Keratinocyte (primary cell): ENCODE data around the gene ANO3. TPM values are rescaled to one million over a fixed set of nuclear protein-coding genes. Genes with fewer than 3 reads are reported as not detected.

ENCODE experiments used
- DNase-seq: peaks from one replicate; pipeline ENCODE4 v3.0.0-alpha.2; 2011; ENCODE audit warnings: low read depth, missing footprints, low spot score
- FAIRE-seq: peaks from 2 replicates; lab custom pipeline; 2011; peaks lifted over from hg19 to GRCh38; lab: Jason Lieb, UNC
- H2AFZ ChIP-seq: 2 replicates; pipeline ENCODE4 v1.6.0; 2012; ENCODE audit warnings: low read length, control low read depth, inconsistent platforms; ENCODE audit not compliant: control insufficient read depth
- H3K27ac ChIP-seq: 2 replicates; pipeline ENCODE4 v1.5.1; 2011; ENCODE audit warnings: low read length; ENCODE audit not compliant: control insufficient read depth, insufficient read depth
- H3K27me3 ChIP-seq: 3 replicates; pipeline ENCODE4 v1.6.0; 2011; ENCODE audit warnings: low read length; ENCODE audit not compliant: control insufficient read depth, insufficient read depth; ENCODE audit errors: extremely low read depth
- H3K36me3 ChIP-seq, 2 experiments: 2 replicates in 1 of 2; 3 replicates in 1 of 2; pipeline ENCODE4 v1.5.1; 2011; ENCODE audit warnings: low read length in 2 of 2, mild to moderate bottlenecking in 1 of 2; ENCODE audit not compliant: control insufficient read depth in 2 of 2, insufficient read depth in 2 of 2; ENCODE audit errors: extremely low read depth in 1 of 2
- H3K4me1 ChIP-seq: 3 replicates; pipeline ENCODE4 v1.5.1; 2011; ENCODE audit warnings: low read length; ENCODE audit not compliant: control insufficient read depth, insufficient read depth; ENCODE audit errors: extremely low read depth
- H3K4me2 ChIP-seq: 3 replicates; pipeline ENCODE4 v1.6.0; 2011; ENCODE audit warnings: low read depth, low read length; ENCODE audit not compliant: control insufficient read depth, insufficient read depth; ENCODE audit errors: extremely low read depth
- H3K4me3 ChIP-seq, 3 experiments: fragments of 200-600 bp in 1 of 3; sonication (generic) in 1 of 3; 2 replicates in 2 of 3; 3 replicates in 1 of 3; pipeline ENCODE4 v1.5.1; 2011 to 2016; ENCODE audit warnings: low read length in 3 of 3, mild to moderate bottlenecking in 3 of 3, control low read depth in 2 of 3, inconsistent platforms in 1 of 3, low read depth in 1 of 3, mixed read lengths in 1 of 3, mixed run types in 1 of 3, moderate library complexity in 1 of 3; ENCODE audit not compliant: control insufficient read depth in 2 of 3, insufficient read depth in 2 of 3; ENCODE audit errors: extremely low read depth in 1 of 3
- H3K79me2 ChIP-seq: 2 replicates; pipeline ENCODE4 v1.6.0; 2012; ENCODE audit warnings: low read length; ENCODE audit not compliant: control insufficient read depth, insufficient read depth
- H3K9ac ChIP-seq: 3 replicates; pipeline ENCODE4 v1.6.0; 2011; ENCODE audit warnings: low read length; ENCODE audit not compliant: control insufficient read depth, insufficient read depth; ENCODE audit errors: extremely low read depth
- H3K9me1 ChIP-seq: 3 replicates; pipeline ENCODE4 v1.6.0; 2011; ENCODE audit warnings: low read length; ENCODE audit not compliant: control insufficient read depth, insufficient read depth; ENCODE audit errors: extremely low read depth
- H3K9me3 ChIP-seq: 2 replicates; pipeline ENCODE4 v1.5.1; 2012; ENCODE audit warnings: low read depth, low read length; ENCODE audit not compliant: control insufficient read depth
- H4K20me1 ChIP-seq: 3 replicates; pipeline ENCODE4 v1.6.0; 2011; ENCODE audit warnings: low read length; ENCODE audit not compliant: control insufficient read depth, insufficient read depth; ENCODE audit errors: extremely low read depth
- EZH2 ChIP-seq: IDR thresholded peaks from one replicate; pipeline ENCODE4 v1.6.1; 2012; ENCODE audit warnings: inconsistent platforms, mild to moderate bottlenecking, low read length, moderate library complexity
- dilution Hi-C: fragments of 300-500 bp; cut with MboI; formaldehyde crosslinking; loops from one replicate; pipeline ENCODE4 v1.7.0; 2020; ENCODE audit warnings: low sequenced_read_pairs; ENCODE audit not compliant: extremely low pct_ligation_motif_present
- polyA plus RNA-seq, 5 experiments: library from polyadenylated mRNA; depleted of rRNA in 3 of 5; stranded (reverse) in 3 of 5; stranded (forward) in 1 of 5; unstranded in 1 of 5; fragments of >200 nt; gene quantifications; 1 replicate in 1 of 5; 2 replicates in 3 of 5; 3 replicates in 1 of 5; pipeline versions ENCODE4 v1.2.1 to v1.2.3, GENCODE V29; 2011 to 2012; ENCODE audit warnings: missing spikeins in 2 of 5, low read depth in 1 of 5, low replicate concordance in 1 of 5
- TF ChIP-seq, protein P1 (sequence below), 3 experiments: IDR thresholded peaks in 1 of 3; conservative IDR thresholded peaks in 1 of 3; optimal IDR thresholded peaks in 1 of 3; 2 replicates in 2 of 3; 3 replicates in 1 of 3; pipeline versions ENCODE3 to v1.5.1; 2011; ENCODE audit warnings: low read length in 3 of 3, mild to moderate bottlenecking in 3 of 3, moderate library complexity in 2 of 3, control low read depth in 1 of 3, inconsistent platforms in 1 of 3; ENCODE audit not compliant: insufficient read depth in 2 of 3; ENCODE audit errors: extremely low read depth in 1 of 3

The ANO3 gene
- polyA plus RNA-seq, 1 donor (not counting 4 experiments of a cell fraction or from before 2014, with no cell fraction given) = 0.01 TPM

DNA sequence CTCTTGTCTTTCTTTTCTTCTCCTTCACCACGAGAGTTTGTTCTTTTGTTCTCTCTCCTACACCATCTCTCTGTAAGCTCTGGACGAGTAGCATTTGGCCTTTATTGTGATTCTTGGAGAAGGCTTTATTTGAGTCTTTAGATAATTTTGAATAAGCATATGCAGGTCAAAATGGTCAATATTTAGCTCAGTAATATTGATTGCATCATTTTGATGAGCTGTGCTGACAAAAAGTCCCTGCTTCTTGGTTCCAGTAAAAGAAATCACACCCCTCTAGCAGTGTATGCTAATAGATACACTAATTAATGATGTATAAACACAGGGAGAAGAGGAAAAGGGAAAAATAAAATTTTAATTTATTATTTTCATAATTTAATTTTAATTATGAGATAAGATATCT is 266.0 kb downstream of the ANO3 start:
- Histone ChIP-seq H4K20me1 (no peaks in the 10 kb centered on the region), H2AFZ (no peak overlapping the region), H3K79me2 (no peaks in the 10 kb centered on the region), H3K4me3 (no peak overlapping the region), H3K9me3 (no peaks in the 10 kb centered on the region), H3K4me2 (no peak overlapping the region), H3K9ac (no peak overlapping the region), H3K27ac (no peak overlapping the region), H3K36me3 (no peaks in the 10 kb centered on the region), H3K4me1 (no peaks in the 10 kb centered on the region), H3K27me3 (no peaks in the 10 kb centered on the region), H3K9me1 (no peaks in the 10 kb centered on the region)
- no peak for DNase-seq
- TF ChIP-seq EZH2 = no peak
- TF ChIP-seq, protein P1, sequence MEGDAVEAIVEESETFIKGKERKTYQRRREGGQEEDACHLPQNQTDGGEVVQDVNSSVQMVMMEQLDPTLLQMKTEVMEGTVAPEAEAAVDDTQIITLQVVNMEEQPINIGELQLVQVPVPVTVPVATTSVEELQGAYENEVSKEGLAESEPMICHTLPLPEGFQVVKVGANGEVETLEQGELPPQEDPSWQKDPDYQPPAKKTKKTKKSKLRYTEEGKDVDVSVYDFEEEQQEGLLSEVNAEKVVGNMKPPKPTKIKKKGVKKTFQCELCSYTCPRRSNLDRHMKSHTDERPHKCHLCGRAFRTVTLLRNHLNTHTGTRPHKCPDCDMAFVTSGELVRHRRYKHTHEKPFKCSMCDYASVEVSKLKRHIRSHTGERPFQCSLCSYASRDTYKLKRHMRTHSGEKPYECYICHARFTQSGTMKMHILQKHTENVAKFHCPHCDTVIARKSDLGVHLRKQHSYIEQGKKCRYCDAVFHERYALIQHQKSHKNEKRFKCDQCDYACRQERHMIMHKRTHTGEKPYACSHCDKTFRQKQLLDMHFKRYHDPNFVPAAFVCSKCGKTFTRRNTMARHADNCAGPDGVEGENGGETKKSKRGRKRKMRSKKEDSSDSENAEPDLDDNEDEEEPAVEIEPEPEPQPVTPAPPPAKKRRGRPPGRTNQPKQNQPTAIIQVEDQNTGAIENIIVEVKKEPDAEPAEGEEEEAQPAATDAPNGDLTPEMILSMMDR (optimal IDR thresholded peaks at IDR 0.05 in 1 of 3, IDR thresholded peaks at IDR 0.05 in 1 of 3, conservative IDR thresholded peaks at IDR 0.05 in 1 of 3; ENCODE audit: extremely low read depth in 1 of 3, insufficient read depth in 2 of 3, low read length in 3 of 3) = no peak
- dilution Hi-C loops = no loop called here
- FAIRE-seq = no peak

GRCh38 chr11:26599425-26599824 is 267.5 kb downstream of the ANO3 start:
- dilution Hi-C loops = no loop called here
- Histone ChIP-seq H3K9ac (no peak overlapping the region), H3K4me2 (no peak overlapping the region), H3K27ac (no peak overlapping the region), H4K20me1 (no peaks in the 10 kb centered on the region), H3K4me3 (no peak overlapping the region), H3K9me3 (no peaks in the 10 kb centered on the region), H3K4me1 (no peaks in the 10 kb centered on the region), H3K9me1 (no peaks in the 10 kb centered on the region), H3K27me3 (no peaks in the 10 kb centered on the region), H3K79me2 (no peaks in the 10 kb centered on the region), H2AFZ (no peak overlapping the region), H3K36me3 (no peaks in the 10 kb centered on the region)
- DNase-seq (no peak), FAIRE-seq (no peak)
- TF ChIP-seq, protein P1 (optimal IDR thresholded peaks at IDR 0.05 in 1 of 3, IDR thresholded peaks at IDR 0.05 in 1 of 3, conservative IDR thresholded peaks at IDR 0.05 in 1 of 3; ENCODE audit: extremely low read depth in 1 of 3, insufficient read depth in 2 of 3, low read length in 3 of 3) = no peak
- TF ChIP-seq EZH2 = no peak
